NCI-H82 treated with DMSO at 0.1 percent for 48 hours (cell line): Measurements from ENCODE around the gene TMEM259.

Source experiments
- DNase-seq: peaks from one replicate; lab custom pipeline; 2025; ENCODE audit not compliant: unreplicated experiment; lab: John Stamatoyannopoulos, UW

Gene TMEM259

GRCh38 chr19:1020868-1021425 is at the start of gene TMEM259:
Gene TMEM259, minus strand, starts transcription at chr19:1021123. Its CDS starts 127 bp downstream, at chr19:1020996.
- peak; percentile 79 for DNase-seq

- no peak for DNase-seq
Measured at GRCh38 chr19:1070576-1070930, 49.6 kb upstream of the TMEM259 start.

- DNase-seq, result no peak
Measured at GRCh38 chr19:1069009-1069779, 48.3 kb upstream of the TMEM259 start.

GRCh38 chr19:1068009-1069001 is 47.4 kb upstream of the TMEM259 start:
- DNase-seq, result no peak

- no peak for DNase-seq
Measured at GRCh38 chr19:1067341-1067957, 46.5 kb upstream of the TMEM259 start.

- DNase-seq, result no peak
Measured at GRCh38 chr19:1066748-1067340, 45.9 kb upstream of the TMEM259 start, which contains the start of gene ARHGAP45. Gene ARHGAP45, plus strand, starts transcription at chr19:1067167. Its CDS starts 239 bp downstream, at chr19:1067406.

- no peak for DNase-seq
Measured at GRCh38 chr19:1066251-1066747, 45.4 kb upstream of the TMEM259 start.

GRCh38 chr19:1065606-1066109 is 44.7 kb upstream of the TMEM259 start:
- DNase-seq, result no peak

GRCh38 chr19:1064661-1065605 is 44.0 kb upstream of the TMEM259 start:
- DNase-seq, result no peak

- DNase-seq, result no peak
Measured at GRCh38 chr19:1063909-1064660, 43.2 kb upstream of the TMEM259 start.

- DNase-seq, result no peak
Measured at GRCh38 chr19:1063030-1063908, 42.3 kb upstream of the TMEM259 start.

- DNase-seq, result no peak
Measured at GRCh38 chr19:1062387-1063029, 41.6 kb upstream of the TMEM259 start.

GRCh38 chr19:1061987-1062386 is 41.1 kb upstream of the TMEM259 start:
- no peak for DNase-seq

GRCh38 chr19:1060689-1061088 is 39.8 kb upstream of the TMEM259 start:
- no peak for DNase-seq

- DNase-seq, result no peak
Measured at GRCh38 chr19:1058112-1058511, 37.2 kb upstream of the TMEM259 start.

- DNase-seq, result no peak
Measured at GRCh38 chr19:1057176-1057855, 36.4 kb upstream of the TMEM259 start.
